Right atrium auricular region (tissue), 2 donors: ENCODE data around the gene CRYGC. TPM values are rescaled to one million over a fixed set of nuclear protein-coding genes. Genes with fewer than 3 reads are reported as not detected.

ENCODE experiments used
- DNase-seq: peaks from one replicate; pipeline ENCODE4 v3.0.0-alpha.2; 2019; ENCODE audit warnings: low spot score
- H3K27ac ChIP-seq, 2 donors: fragments of 200-600 bp; sonication (generic); 1 replicate in 1 of 2; 2 replicates in 1 of 2; pipeline ENCODE4 v1.5.1; 2016 to 2019
- H3K27me3 ChIP-seq, 2 donors: fragments of 200-600 bp; sonication (generic); one replicate each; pipeline versions ENCODE4 v1.5.1 to v1.6.0; 2017 to 2019
- H3K36me3 ChIP-seq: fragments of 200-600 bp; sonication (generic); one replicate; pipeline ENCODE4 v1.5.1; 2016
- H3K4me1 ChIP-seq, 2 donors: fragments of 200-600 bp; sonication (generic); one replicate each; pipeline versions ENCODE4 v1.5.1 to v1.6.0; 2017 to 2019
- H3K4me3 ChIP-seq, 2 donors: fragments of 200-600 bp; sonication (generic); 1 replicate in 1 of 2; 2 replicates in 1 of 2; pipeline ENCODE4 v1.5.1; 2017 to 2019; ENCODE audit warnings: mild to moderate bottlenecking in 1 of 2, moderate library complexity in 1 of 2
- H3K9me3 ChIP-seq, 2 donors: fragments of 200-600 bp; sonication (generic); one replicate each; pipeline ENCODE4 v1.5.1; 2019
- CTCF ChIP-seq, 2 donors: fragments of 200-600 bp; sonication (generic); IDR thresholded peaks; one replicate each; pipeline ENCODE4 v1.5.1; 2019; ENCODE audit warnings: antibody characterized with exemption in 2 of 2
- total RNA-seq, 2 donors: library from RNA; depleted of rRNA; stranded (reverse); fragments of >200 nt; gene quantifications; one replicate each; pipeline ENCODE4 v1.1.0, GENCODE V29; 2016

Gene CRYGC
- total RNA-seq, 2 donors from 2014 or later, result not detected

- TF ChIP-seq CTCF (IDR thresholded peaks at IDR 0.05), result no peak
- no peak for DNase-seq
- H3K36me3 ChIP-seq, result no peaks in the 10 kb centered on the region
- no peaks in the 10 kb centered on the region for H3K9me3 ChIP-seq
- H3K4me3 ChIP-seq, result no peak overlapping the region
- H3K4me1 ChIP-seq, result no peaks in the 10 kb centered on the region
- no peak overlapping the region for H3K27ac ChIP-seq
- no peaks in the 10 kb centered on the region for H3K27me3 ChIP-seq
These were observed 6.4 kb upstream of the CRYGC start for GRCh38 chr2:208135794-208136715.

- H3K36me3 ChIP-seq, result no peaks in the 10 kb centered on the region
- H3K9me3 ChIP-seq, result no peaks in the 10 kb centered on the region
- no peak for TF ChIP-seq CTCF (IDR thresholded peaks at IDR 0.05)
- H3K27me3 ChIP-seq, result no peaks in the 10 kb centered on the region
- no peak overlapping the region for H3K27ac ChIP-seq
- DNase-seq, result no peak
- H3K4me3 ChIP-seq, result no peak overlapping the region
- H3K4me1 ChIP-seq, result no peaks in the 10 kb centered on the region
These were observed 5.4 kb upstream of the CRYGC start for GRCh38 chr2:208134928-208135586.

GRCh38 chr2:208130712-208131110 is 1.1 kb upstream of the CRYGC start:
- Histone ChIP-seq H3K36me3 (no peaks in the 10 kb centered on the region), H3K4me1 (no peaks in the 10 kb centered on the region), H3K27ac (no peak overlapping the region), H3K9me3 (no peaks in the 10 kb centered on the region), H3K4me3 (no peak overlapping the region), H3K27me3 (no peaks in the 10 kb centered on the region)
- TF ChIP-seq CTCF (IDR thresholded peaks at IDR 0.05), result no peak
- no peak for DNase-seq

GRCh38 chr2:208128136-208128535 is 1.5 kb downstream of the CRYGC start:
- no peaks in the 10 kb centered on the region for H3K27me3 ChIP-seq
- H3K4me1 ChIP-seq, result peaks cover 0 to 7% of the 10 kb centered on the region in 2 donors
- DNase-seq, result no peak
- H3K36me3 ChIP-seq, result no peaks in the 10 kb centered on the region
- no peak for TF ChIP-seq CTCF (IDR thresholded peaks at IDR 0.05)
- no peak overlapping the region for H3K27ac ChIP-seq
- H3K4me3 ChIP-seq, result no peak overlapping the region
- H3K9me3 ChIP-seq, result no peaks in the 10 kb centered on the region

- H3K4me1 ChIP-seq, result peaks cover 0 to 7% of the 10 kb centered on the region in 2 donors
- no peak for DNase-seq
- H3K9me3 ChIP-seq, result no peaks in the 10 kb centered on the region
- no peak for TF ChIP-seq CTCF (IDR thresholded peaks at IDR 0.05)
- no peaks in the 10 kb centered on the region for H3K27me3 ChIP-seq
- H3K27ac ChIP-seq, result no peak overlapping the region
- no peaks in the 10 kb centered on the region for H3K36me3 ChIP-seq
- H3K4me3 ChIP-seq, result no peak overlapping the region
These were observed 2.5 kb downstream of the CRYGC start for GRCh38 chr2:208127090-208127489.
